ENCODE measurements around the gene IL17C.

DNA sequence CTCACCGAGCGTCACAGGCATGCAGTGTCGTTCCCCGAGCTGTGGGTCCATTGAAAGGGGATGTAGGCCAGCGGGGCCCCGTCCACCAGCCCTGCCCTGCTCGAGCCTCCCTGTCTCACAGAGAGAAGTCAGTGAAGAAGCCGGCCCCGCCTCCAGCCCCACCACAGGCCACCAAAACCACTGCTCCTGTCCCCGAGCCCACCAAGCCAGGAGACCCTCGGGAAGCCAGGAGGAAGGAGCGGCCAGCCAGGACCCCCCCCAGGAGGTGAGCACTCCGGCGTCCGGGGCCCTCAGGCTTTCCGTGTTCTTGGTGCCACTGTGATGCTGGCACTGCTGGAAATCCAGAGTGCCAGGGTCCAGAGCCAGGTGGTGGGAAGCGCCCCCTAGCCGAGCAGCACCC is 13.9 kb upstream of the IL17C start:
- no peak for TF ChIP-seq EZH2phosphoT487 (IDR thresholded peaks at IDR 0.05; ENCODE audit: low read depth)
- TF ChIP-seq, protein P1, sequence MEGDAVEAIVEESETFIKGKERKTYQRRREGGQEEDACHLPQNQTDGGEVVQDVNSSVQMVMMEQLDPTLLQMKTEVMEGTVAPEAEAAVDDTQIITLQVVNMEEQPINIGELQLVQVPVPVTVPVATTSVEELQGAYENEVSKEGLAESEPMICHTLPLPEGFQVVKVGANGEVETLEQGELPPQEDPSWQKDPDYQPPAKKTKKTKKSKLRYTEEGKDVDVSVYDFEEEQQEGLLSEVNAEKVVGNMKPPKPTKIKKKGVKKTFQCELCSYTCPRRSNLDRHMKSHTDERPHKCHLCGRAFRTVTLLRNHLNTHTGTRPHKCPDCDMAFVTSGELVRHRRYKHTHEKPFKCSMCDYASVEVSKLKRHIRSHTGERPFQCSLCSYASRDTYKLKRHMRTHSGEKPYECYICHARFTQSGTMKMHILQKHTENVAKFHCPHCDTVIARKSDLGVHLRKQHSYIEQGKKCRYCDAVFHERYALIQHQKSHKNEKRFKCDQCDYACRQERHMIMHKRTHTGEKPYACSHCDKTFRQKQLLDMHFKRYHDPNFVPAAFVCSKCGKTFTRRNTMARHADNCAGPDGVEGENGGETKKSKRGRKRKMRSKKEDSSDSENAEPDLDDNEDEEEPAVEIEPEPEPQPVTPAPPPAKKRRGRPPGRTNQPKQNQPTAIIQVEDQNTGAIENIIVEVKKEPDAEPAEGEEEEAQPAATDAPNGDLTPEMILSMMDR (IDR thresholded peaks at IDR 0.05; ENCODE audit: low read depth, low read length), result no peak
